ENCODE data around the gene OTUB1.
A peak's percentile ranks its signal among the peaks of the same experiment; 100 is the strongest.

OTUB1 gene

GRCh38 chr11:63974259-63975143 lies 11.7 kb upstream of the OTUB1 start, which contains the start of gene COX8A:
Gene COX8A (plus strand): TSS chr11:63974620. CDS start chr11:63974681, 61 bp downstream.
- peak; percentile 100 for DNase-seq (ENCODE audit: low read depth)

- DNase-seq (ENCODE audit: low read depth): no peak
These were observed 7.5 kb upstream of the OTUB1 start for GRCh38 chr11:63978551-63979239.

GRCh38 chr11:63979426-63979825 lies 6.8 kb upstream of the OTUB1 start:
- DNase-seq (ENCODE audit: low read depth): no peak

- DNase-seq (ENCODE audit: low read depth): no peak
These were observed 454 bp upstream of the OTUB1 start for GRCh38 chr11:63985812-63986155.

GRCh38 chr11:63986932-63987513 lies 785 bp downstream of the OTUB1 start:
- DNase-seq (ENCODE audit: low read depth): no peak

- no peak for DNase-seq (ENCODE audit: low read depth)
These were observed 5.3 kb downstream of the OTUB1 start for GRCh38 chr11:63991558-63991957.

GRCh38 chr11:63993100-63993499 lies 6.9 kb downstream of the OTUB1 start:
- no peak for DNase-seq (ENCODE audit: low read depth)

- DNase-seq (ENCODE audit: low read depth): no peak
These were observed 7.8 kb downstream of the OTUB1 start for GRCh38 chr11:63993993-63994392.

- DNase-seq (ENCODE audit: low read depth): no peak
These were observed 10.3 kb downstream of the OTUB1 start for GRCh38 chr11:63996512-63996911.

GRCh38 chr11:63997104-63997700 lies 11.0 kb downstream of the OTUB1 start:
- no peak for DNase-seq (ENCODE audit: low read depth)

GRCh38 chr11:63997801-63998337 lies 11.6 kb downstream of the OTUB1 start:
- no peak for DNase-seq (ENCODE audit: low read depth)

GRCh38 chr11:63998558-63999348 lies 12.5 kb downstream of the OTUB1 start:
- no peak for DNase-seq (ENCODE audit: low read depth)

- DNase-seq (ENCODE audit: low read depth): peak; percentile 30
These were observed 13.2 kb downstream of the OTUB1 start for GRCh38 chr11:63999349-64000025.

GRCh38 chr11:64000026-64000739 lies 13.9 kb downstream of the OTUB1 start:
- no peak for DNase-seq (ENCODE audit: low read depth)

- DNase-seq (ENCODE audit: low read depth): no peak
These were observed 14.7 kb downstream of the OTUB1 start for GRCh38 chr11:64000740-64001483.

- DNase-seq (ENCODE audit: low read depth): no peak
These were observed 15.5 kb downstream of the OTUB1 start for GRCh38 chr11:64001484-64002420.

GRCh38 chr11:64003807-64004589 lies 17.8 kb downstream of the OTUB1 start:
- no peak for DNase-seq (ENCODE audit: low read depth)

GRCh38 chr11:64004590-64004984 lies 18.3 kb downstream of the OTUB1 start:
- DNase-seq (ENCODE audit: low read depth): no peak

Measured in non-pigmented ciliary epithelial cell (primary cell).